Vagina (tissue), 2 donors: ENCODE results near the gene WDR59.
A peak's percentile ranks its signal among the peaks of the same experiment; 100 is the strongest.

Experiments
- POLR2A ChIP-seq, 2 donors: fragments of 450-650 bp; IDR thresholded peaks; one replicate each; pipeline ENCODE4 v1.6.1; 2017; ENCODE audit warnings: antibody characterized with exemption in 2 of 2, mild to moderate bottlenecking in 2 of 2, moderate library complexity in 2 of 2
- POLR2AphosphoS5 ChIP-seq, 2 donors: sonication (generic); formaldehyde crosslinking; IDR thresholded peaks; one replicate each; pipeline ENCODE4 v1.9.0; 2017; ENCODE audit warnings: antibody characterized with exemption in 2 of 2, mild to moderate bottlenecking in 2 of 2, low read depth in 1 of 2; ENCODE audit not compliant: insufficient read depth in 1 of 2
- TF ChIP-seq, protein P1 (sequence below), 3 experiments: fragments of 450-650 bp in 2 of 3; fragments of 200-600 bp in 1 of 3; sonication (generic) in 1 of 3; IDR thresholded peaks; one replicate each; pipeline ENCODE4 v1.5.1; 2017 to 2019; ENCODE audit warnings: antibody characterized with exemption in 3 of 3, mild to moderate bottlenecking in 2 of 3, moderate library complexity in 2 of 3

DNA sequence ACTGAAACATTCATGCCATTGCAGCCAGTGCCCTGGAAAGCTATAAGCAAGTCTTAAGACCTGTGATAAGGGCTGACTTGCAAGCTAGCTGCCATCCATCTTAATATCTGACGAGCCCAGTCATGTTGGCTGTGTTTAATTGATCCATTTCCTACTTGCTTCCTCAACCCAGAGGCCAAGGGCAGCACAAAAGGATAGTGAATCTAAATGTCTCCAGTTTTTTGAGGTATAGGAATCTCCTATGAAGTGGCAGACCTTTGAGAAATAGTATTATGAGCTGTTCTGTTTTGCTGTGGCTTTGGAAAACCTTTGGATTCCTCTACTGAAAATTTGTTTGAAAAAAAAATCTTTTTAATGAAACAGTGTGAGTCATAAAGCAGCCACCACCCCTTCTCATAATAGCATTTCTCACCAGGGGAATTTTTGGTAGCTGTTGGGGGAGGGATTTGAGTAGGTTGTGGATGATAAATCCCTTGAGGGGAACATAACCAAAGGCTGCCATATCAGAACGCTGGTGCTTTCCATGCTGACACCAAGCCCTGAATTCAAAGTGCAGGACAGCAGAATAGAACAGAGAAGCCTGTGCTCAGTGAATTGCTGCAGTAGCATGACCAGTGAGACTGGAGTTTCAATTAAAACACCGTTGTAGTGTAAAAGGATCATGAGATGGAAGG is 26.8 kb upstream of the WDR59 start:
- TF ChIP-seq, protein P1, sequence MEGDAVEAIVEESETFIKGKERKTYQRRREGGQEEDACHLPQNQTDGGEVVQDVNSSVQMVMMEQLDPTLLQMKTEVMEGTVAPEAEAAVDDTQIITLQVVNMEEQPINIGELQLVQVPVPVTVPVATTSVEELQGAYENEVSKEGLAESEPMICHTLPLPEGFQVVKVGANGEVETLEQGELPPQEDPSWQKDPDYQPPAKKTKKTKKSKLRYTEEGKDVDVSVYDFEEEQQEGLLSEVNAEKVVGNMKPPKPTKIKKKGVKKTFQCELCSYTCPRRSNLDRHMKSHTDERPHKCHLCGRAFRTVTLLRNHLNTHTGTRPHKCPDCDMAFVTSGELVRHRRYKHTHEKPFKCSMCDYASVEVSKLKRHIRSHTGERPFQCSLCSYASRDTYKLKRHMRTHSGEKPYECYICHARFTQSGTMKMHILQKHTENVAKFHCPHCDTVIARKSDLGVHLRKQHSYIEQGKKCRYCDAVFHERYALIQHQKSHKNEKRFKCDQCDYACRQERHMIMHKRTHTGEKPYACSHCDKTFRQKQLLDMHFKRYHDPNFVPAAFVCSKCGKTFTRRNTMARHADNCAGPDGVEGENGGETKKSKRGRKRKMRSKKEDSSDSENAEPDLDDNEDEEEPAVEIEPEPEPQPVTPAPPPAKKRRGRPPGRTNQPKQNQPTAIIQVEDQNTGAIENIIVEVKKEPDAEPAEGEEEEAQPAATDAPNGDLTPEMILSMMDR (IDR thresholded peaks at IDR 0.05), result no peak
- TF ChIP-seq POLR2A (IDR thresholded peaks at IDR 0.05), result no peak
- TF ChIP-seq POLR2AphosphoS5 (IDR thresholded peaks at IDR 0.05; ENCODE audit: insufficient read depth in 1 of 2, low read depth in 1 of 2), result peak in 1 of 2 donors; percentile 79
